K562 treated with DMSO at 1 percent for 24 hours (cell line): ENCODE data around the gene ZNF735. TPM values are rescaled to one million over a fixed set of nuclear protein-coding genes. Genes with fewer than 3 reads are reported as not detected.

ENCODE experiments used
- total RNA-seq: library from RNA; unstranded; fragments of 300-600 nt; gene quantifications from 2 replicates; pipeline ENCODE4 v1.2.3, GENCODE V29; 2022; ENCODE audit warnings: low read depth; ENCODE audit not compliant: insufficient read depth

ZNF735 gene
- total RNA-seq, result not detected in 2 replicates

DNA sequence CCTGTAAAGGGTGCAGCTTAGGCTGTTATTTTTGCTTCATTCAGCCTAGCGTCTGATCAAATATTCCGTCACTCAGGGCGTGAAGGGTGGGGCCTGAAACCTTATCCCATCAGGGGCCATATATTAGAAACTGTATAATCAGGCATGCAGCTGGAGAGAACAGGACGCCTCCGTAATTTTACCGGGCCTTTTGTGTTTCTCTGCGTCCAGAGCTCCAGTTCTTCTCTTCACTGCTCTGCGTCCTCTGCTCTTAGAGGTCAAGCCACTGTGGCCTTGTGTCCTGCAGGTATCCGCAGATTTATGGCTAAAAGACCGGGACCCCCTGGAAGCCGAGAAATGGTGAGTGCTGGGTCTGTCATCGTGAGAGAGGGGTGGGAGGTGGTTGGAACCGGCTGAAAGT is at the start of gene ZNF735:
Gene ZNF735, plus strand, starts transcription at position 301 of the 400 bp plus-strand sequence. Its CDS starts 0 bp downstream, at position 301.

DNA sequence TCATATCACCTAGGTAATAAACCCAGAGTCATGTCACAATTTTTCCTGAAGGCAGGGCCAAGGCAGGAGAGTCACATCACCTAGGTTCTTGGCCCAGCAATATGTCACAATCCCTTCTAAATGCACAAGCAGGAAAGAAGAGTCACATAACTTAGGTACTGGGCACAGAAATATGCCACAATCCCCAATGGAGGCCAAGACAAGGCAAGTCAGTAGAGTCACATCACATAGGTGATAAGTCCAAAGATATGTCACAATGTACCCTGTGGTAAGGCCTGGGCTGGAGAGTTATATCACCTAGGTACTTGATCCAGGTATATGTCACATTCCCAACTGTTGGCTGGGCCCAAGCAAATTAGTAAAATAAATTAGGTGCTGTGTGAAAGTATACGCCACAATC is 21.2 kb downstream of the ZNF735 start, which contains the start of gene ZNF679:
Gene ZNF679, plus strand, starts transcription at position 301 of the 400 bp plus-strand sequence. CDS start 20,644 bp downstream, outside the sequence.

Other genes starting within 250 kb of the ZNF735 start
- not detected in 2 replicates for gene ZNF722, start 208.4 kb upstream of the ZNF735 start, total RNA-seq
- not detected in 2 replicates for gene ZNF727, start 161.8 kb upstream of the ZNF735 start, total RNA-seq
- gene ZNF679, start 21.3 kb downstream of the ZNF735 start, total RNA-seq, result not detected in 2 replicates
- 3.3 and 3.4 TPM in 2 replicates for gene ZNF736, start 106.8 kb downstream of the ZNF735 start, total RNA-seq